ENCODE results near the gene SGIP1.

DNA sequence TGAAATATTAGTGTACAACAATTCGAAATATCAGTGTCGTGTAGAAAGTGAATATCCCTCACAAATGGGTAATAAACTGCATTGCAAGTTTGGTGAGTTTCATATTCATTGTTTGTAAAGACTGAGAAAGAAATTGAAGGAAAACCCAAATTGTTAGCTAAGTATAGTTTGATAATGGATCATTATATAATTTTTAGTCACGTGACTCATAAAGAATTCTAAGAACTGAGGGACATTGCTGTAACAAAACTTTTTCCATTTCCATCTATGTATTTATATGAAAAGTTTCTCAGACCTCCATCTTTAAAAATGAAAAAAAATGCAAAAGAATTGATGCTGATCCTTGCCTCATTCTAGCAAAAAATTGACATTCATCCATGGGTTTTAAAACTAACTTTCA lies 36.0 kb upstream of the SGIP1 start:
- TF ChIP-seq, protein P1, sequence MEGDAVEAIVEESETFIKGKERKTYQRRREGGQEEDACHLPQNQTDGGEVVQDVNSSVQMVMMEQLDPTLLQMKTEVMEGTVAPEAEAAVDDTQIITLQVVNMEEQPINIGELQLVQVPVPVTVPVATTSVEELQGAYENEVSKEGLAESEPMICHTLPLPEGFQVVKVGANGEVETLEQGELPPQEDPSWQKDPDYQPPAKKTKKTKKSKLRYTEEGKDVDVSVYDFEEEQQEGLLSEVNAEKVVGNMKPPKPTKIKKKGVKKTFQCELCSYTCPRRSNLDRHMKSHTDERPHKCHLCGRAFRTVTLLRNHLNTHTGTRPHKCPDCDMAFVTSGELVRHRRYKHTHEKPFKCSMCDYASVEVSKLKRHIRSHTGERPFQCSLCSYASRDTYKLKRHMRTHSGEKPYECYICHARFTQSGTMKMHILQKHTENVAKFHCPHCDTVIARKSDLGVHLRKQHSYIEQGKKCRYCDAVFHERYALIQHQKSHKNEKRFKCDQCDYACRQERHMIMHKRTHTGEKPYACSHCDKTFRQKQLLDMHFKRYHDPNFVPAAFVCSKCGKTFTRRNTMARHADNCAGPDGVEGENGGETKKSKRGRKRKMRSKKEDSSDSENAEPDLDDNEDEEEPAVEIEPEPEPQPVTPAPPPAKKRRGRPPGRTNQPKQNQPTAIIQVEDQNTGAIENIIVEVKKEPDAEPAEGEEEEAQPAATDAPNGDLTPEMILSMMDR (conservative IDR thresholded peaks at IDR 0.05; ENCODE audit: low read depth in 2 of 2) = no peak
- TF ChIP-seq EZH2 (IDR thresholded peaks at IDR 0.05; ENCODE audit: low read depth, unreplicated experiment) = no peak
- no peak for TF ChIP-seq STAT1 (IDR thresholded peaks at IDR 0.05; ENCODE audit: unreplicated experiment)
- no peak for TF ChIP-seq POLR2AphosphoS5 (IDR thresholded peaks at IDR 0.05; ENCODE audit: low read depth)
- no peak for TF ChIP-seq ZNF114 (CRISPR knock-in tag; IDR thresholded peaks at IDR 0.05)
- TF ChIP-seq EZH2phosphoT487 (IDR thresholded peaks at IDR 0.05; ENCODE audit: unreplicated experiment) = no peak
- TF ChIP-seq REST (IDR thresholded peaks at IDR 0.05; ENCODE audit: unreplicated experiment) = no peak
- no peak for TF ChIP-seq NANOG (IDR thresholded peaks at IDR 0.05; ENCODE audit: borderline replicate concordance)
- TF ChIP-seq CREB1 (CRISPR knock-in tag; IDR thresholded peaks at IDR 0.05; ENCODE audit: low read depth) = no peak
- no peak for TF ChIP-seq ZNF462 (CRISPR knock-in tag; IDR thresholded peaks at IDR 0.05)
- TF ChIP-seq JUNB (IDR thresholded peaks at IDR 0.05; ENCODE audit: unreplicated experiment) = no peak
- no peak for TF ChIP-seq ZNF331 (CRISPR knock-in tag; IDR thresholded peaks at IDR 0.05; ENCODE audit: low read depth)

All from GM23338 (cell line).